AG08396 (cell line): ENCODE measurements around the gene CSNK2A1.
A peak's percentile ranks its signal among the peaks of the same experiment; 100 is the strongest.
"Not testable (repeated sequence)": the region's sequence is repeated elsewhere in the genome, so short reads cannot be mapped to it uniquely, and the experiment has no call there.

ENCODE experiments used
- DNase-seq: peaks from one replicate; pipeline ENCODE4 v3.0.0; 2012; ENCODE audit warnings: low spot score, mixed read lengths

CSNK2A1 gene

DNA sequence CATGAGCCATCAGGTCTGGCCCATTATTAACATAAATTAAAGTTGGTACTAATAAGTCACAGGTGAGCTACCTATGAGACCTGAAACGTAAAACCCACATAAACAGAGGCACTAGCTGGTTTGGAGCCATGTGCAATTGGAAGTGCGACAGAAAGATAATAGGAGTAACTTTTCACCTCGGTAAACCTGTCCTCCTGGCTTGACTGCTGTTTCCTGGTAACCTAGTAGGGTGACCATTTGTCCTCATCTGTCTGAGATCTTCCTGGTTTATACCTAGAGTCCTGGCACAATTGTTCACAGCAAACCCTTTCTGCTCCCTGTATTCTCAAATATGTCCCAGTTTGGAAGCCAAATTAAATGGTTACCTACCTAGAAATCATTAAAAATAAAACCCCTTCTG lies 88.6 kb downstream of the CSNK2A1 start:
- DNase-seq, result no peak

DNA sequence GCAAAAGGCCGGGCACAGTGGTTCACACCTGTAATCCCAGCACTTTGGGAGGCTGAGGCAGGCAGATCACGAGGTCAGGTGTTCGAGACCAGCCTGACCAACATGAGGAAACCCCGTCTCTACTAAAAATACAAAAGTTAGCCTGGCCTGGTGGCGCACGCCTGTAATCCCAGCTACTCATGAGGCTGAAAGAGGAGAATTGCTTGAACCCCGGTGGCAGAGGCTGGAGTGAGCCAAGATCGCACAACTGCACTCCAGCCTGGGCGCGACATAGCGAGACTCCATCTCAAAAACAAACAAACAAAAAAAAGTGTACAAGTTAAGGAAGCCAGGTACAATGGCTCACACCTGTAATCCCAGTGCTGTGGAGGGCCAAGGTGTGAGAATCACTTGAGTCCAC lies 91.6 kb downstream of the CSNK2A1 start:
- DNase-seq, result not testable (repeated sequence)

GRCh38 chr20:445514-446336 lies 97.9 kb downstream of the CSNK2A1 start:
- no peak for DNase-seq

GRCh38 chr20:444862-445426 lies 98.6 kb downstream of the CSNK2A1 start:
- no peak for DNase-seq

GRCh38 chr20:444117-444516 lies 99.5 kb downstream of the CSNK2A1 start:
- DNase-seq, result no peak

DNA sequence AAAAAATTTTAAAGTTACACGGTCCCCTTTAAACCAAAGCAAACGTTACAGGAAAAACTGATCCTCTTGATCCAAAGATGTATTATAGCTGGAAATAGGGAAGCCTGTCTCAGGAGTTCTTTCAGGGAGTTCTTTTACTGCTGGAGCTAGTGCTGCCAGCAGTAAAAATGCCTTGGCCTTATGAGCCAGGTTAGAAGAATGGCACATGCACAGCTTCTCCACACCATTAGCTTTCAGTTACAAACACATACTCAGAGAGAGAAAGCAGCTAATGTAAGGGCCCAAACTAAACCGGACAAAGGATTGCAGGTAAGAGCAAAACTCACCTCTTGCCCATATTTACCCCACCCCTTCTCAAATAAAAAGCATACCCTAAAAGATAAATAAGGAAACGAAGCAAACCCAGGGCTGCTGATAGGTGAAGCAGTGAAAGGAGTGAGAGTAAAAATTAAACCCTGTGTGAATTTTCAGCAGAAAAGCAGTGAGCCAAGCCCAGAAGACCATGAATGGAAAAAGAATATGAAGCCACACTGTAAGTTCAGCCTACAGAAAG lies 100.3 kb downstream of the CSNK2A1 start:
- DNase-seq, result no peak

- DNase-seq, result no peak
Observed at GRCh38 chr20:440636-441035, 103.0 kb downstream of the CSNK2A1 start.

DNA sequence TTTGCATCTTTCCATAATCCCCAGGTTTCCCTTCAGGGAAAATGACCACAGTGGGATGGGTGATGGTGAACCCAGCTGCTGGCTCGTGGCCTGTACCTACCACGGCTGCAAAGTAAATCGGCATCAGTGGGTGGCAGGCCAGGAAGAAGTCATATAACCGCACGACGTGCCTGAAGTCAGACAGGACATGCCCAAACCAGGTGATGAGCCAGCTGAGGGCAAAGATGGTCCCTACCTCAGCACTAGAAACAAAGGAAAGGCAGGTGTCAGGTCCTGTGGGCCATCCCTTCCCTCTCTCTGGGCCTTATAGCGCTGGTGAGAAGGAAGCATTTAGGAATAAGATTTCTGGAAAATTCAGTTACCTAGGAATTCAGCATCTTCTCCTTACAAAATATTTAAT lies 103.4 kb downstream of the CSNK2A1 start:
- DNase-seq, result no peak

DNA sequence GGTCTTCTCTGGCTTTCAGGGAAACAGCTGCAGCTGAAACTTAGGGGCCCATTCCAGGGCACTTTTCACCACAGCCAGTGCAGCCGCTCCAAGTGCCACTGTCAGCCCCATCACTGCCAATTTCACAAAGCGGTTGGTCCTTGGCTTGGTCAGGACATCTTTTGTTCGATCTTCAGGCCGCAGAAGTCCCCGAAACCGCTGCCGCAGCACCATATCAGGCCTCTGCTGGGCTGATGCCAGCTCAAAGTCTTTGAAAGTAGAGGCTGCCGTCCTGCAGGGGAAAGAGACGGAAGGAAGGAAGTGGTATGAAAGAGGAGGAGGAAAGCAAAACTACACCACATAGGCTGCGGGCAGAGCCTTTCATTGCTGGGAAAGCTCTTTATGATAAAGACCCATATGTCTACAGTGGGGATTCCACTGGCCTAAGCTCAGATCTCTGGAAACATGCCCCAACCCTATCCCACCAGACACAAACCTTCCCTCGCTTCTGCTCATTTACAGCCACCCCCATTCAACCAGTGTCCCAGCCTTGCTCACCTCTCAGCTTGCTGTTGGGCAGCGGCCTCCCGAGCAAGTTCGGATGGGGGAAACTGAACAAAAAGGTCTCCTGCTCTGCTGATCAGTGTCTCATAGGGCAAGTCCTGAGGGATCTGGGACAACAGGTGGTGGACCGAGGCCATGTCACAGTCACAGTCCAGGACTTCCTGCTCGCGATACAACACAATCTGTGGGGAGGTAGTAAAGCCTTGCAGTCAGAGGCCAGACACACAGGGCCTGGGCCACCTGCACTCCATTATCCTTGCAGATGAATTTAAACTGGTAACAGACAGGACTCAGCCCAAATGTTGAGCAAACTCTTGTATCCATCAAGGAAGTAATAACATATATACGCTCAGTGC lies 104.8 kb downstream of the CSNK2A1 start:
- DNase-seq, result no peak

DNA sequence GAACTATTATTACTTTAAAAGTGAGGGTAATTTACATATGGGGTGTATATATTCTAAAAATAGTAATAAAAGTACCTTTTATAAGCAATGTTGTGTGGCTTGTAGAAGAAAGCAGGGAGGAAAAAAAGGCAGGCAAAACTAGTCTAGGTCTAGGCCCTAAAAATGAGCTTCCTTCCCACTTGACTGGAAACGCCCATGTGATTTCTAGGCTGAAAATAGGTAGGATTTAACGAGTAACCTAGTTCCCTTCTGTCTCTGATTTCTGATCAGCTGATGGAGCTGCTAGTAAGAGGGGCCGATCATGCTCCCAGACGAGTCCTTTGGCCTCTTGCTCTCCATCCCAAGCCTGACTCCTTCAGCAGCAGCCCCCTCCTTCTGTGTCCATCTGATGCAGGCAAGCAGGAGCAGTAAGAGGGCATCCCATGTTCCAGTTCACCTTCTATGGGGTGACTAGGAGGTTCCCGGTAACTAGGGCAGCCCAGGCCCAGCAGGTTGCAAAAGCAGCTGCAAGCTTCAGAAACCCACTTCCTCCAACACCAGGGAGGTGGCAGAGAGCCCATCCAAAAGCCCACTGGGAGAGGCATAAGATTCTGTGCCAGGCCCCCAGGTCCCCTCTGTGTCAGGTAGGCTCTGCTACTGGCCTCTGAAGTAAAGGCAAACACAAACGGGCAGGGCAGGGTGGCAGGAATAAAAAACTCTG lies 105.7 kb downstream of the CSNK2A1 start:
- no peak for DNase-seq

DNA sequence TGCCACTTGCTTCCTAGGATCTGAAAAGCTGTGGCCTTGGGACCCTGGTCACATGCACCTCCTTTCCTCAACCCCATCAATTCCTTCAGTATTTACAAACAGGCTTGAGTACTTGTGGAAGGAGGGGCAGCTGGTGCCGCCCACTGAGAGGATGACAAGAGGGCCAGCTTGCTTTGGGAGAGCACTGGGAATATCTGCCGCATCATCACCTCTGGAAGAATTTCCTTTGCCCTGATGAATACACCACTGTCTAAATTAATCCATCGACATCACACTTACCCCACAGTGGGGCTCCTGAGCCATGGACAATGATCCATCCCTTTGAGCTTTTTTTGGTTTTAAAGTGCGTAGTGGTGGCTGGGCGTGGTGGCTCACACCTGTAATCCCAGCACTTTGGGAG lies 107.1 kb downstream of the CSNK2A1 start:
- DNase-seq, result no peak

DNA sequence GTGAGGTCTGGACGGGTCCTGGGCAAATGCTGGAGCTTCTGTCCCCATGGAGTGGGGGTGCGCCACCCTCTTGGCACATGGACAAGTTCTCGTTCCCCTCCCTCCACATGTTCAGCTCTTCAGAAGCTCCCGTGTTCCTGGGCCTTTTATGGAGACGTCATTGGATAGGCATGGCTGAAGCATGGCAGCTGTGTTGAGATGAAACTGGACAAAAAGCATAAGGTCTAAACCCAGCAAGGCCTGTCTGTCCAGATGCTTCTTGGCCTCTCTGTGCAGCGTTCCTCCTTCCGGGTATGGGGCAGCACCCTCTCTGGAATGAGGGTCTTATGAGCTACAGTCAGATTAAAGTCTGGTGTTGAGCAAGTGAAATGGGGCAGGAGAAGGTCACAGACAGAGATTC lies 108.0 kb downstream of the CSNK2A1 start:
- no peak for DNase-seq

DNA sequence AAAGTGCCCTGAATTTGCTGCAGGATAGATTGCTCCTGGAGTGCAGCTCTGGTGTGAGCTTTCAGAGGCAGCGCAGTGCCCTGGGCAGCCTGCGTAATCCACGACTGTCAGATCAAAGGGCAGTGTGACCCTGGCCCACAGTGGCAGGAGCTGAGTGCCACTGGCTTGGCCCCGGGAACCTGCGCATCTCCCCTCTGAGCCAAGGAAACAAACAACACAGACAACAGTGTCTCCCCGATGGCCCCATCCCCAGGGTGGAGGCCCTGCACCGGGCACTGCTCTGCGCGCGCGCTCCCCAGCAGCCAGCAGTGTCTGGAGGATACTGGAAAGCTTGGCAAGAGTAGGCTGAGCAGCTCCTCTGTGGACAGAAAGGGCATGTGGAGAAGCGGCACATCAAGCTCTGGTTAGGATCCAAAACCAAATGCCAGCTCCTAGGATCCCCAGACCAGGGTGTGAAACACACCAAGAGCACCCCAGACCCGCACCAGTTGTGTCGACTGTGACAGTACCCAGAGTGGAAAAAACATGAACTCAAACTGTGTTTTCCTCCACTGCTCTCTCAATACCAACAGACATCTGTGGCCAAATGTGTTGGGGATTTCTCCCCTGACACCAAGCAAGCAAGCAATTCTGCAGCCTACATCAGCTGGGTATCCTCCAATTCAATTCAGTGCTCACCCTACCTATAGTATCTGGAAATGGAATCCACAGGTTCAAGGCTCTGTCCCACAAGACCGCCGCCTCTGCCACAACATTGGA lies 108.8 kb downstream of the CSNK2A1 start:
- DNase-seq, result no peak

DNA sequence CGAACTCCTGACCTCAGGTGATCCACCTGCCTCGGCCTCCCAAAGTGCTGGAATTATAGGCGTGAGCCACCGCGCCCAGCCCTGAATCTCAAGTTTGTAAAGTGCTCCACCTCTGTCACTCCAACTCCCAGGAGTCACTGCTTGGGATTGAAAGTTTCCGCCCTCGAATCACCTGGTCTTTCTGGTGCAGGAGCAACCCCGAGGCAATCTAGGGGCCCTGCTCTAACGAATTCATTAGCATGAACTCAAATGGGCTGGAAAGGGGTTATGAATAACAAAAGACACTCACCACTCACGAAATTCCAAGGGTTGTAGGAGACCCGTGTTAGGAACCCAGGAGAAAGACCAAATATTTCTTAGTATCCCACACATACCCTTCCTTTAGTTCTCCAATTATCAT lies 109.4 kb downstream of the CSNK2A1 start:
- no peak for DNase-seq

DNA sequence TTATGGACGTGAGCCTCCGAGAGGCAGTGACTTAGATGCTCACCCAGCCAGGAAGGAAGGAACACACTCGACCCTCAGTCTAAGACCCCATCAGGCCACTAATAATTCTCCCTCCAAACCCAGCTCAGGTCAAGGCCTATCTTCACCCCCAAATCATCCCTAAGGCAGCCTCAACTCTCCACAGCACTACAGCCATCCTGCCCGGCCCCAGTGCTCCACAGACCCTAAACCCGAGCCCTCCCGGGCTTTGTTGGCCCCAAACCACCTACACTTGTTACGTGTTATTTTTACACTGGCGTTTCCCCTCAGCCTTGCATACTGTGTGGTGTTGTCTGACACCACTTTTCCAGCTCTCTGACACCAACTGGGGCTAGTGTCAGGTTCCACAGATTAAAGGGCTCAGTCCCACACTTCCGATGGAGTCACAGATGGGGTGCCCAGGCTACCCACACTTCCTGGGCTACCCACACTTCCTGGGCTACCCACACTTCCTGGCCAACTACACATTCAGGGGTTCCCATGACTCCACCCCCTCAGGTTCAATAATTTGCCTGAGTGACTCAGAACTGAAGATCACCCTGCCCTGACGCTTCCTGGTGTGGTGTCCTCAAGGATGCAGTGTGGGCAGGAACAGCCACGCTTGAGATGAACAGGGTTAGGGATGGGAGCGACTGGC lies 110.2 kb downstream of the CSNK2A1 start:
- no peak for DNase-seq

DNA sequence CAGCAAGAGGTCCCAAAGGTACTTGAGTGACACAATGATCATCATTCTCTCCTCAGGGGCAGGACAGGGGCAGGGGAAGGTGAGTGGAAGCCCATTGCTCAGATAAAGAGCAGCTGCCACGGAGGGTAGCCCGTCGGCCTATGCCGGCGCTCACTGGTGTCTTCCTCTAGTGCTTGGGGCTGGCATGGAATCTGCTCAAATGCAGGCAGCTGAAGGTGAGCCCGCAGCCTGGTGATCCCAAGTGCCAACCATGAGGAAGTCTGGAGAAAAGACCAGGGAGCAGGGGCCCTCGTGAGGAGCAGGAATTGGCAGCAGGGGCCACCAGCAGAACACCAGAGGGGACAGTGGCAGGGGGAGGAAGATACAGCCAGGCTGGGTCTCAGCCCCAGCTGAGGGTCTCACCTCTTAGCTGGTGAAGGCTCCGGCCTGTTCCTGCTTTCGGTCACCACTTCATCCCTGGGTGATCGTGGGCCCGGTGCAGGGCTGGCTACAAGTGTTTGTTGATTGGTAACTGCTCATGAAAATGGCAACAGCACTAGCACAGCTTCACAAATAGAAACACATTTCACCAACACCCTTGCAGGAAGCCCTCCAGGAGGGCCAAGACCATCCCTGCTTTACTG lies 110.8 kb downstream of the CSNK2A1 start:
- no peak for DNase-seq

DNA sequence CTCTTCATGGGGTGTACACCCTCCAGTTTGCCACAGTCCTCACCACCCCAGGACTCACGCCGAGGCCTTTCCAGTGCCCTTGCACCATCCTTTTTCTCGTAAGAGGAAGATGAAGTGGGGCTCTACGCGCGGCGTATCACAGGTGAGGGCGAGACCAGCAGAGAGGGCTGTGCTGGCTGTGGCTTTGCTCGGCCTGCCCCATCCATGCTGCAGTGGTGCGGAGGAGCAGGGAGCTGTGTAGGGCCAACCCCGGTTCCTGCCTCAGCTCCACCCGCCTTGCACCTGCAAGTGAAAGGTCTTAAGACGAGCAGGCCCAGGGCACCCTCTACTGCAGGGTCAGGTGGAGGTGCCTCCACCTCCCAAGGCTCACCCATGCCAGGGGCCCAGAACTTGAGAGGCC lies 111.4 kb downstream of the CSNK2A1 start:
- no peak for DNase-seq

DNA sequence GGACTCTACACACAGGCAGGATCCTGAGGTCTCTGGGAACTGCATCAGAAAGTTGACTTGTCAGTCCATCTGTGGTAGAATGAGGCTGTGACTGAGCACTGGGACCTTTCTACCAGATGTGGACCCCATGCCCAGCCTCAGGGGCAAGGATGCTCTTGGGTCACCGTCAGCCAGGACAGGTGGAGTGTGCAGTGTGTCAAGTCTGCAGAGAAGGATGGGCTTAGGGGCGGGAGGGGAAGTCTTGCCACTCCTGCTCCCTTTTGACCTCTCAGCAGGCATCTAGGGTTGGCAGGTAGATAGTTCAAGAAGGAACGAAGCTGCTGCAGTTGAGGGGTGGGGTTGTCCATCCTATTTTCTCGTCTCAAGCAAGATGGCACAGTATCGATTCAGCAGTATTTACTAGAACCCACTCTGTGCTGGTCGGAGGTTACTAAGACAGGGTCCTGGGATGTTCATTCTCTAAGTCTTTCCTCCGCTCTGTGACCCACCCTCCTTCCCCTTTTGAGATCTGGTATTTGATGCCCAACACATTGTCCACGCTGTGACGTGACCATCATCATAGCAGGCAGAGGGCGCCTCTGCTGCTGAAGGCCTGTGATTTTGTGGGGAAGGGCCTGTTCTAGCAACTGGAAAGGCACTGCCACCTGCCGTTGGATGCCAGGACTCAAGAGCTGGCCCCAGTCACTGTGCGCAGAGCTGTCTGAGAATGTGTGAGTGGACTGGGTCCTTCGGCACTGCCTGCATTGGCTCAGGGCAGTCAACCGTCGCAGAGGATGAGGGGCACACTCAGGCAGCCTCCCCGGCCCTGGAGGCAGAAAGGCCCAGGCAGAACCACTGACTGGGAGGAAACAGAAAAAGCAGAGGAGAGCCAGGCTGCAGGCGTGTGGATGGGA lies 112.3 kb downstream of the CSNK2A1 start:
- DNase-seq, result peak; percentile 78
